ENCODE measurements around the gene MAD1L1.

GRCh38 chr7:2040201-2040892, 192.4 kb downstream of the MAD1L1 start:
- no peak for TF ChIP-seq TSHZ2 (CRISPR knock-in tag; IDR thresholded peaks at IDR 0.05)
- TF ChIP-seq CSDC2 (CRISPR knock-in tag; IDR thresholded peaks at IDR 0.05): no peak
- TF ChIP-seq ZNF565 (CRISPR knock-in tag; conservative IDR thresholded peaks at IDR 0.05; ENCODE audit: low read depth): no peak
- no peak for TF ChIP-seq ARNTL (CRISPR knock-in tag; IDR thresholded peaks at IDR 0.05; ENCODE audit: borderline replicate concordance, low read depth)
- no peak for TF ChIP-seq ZC3H10 (CRISPR knock-in tag; IDR thresholded peaks at IDR 0.05)
- TF ChIP-seq OSR1 (CRISPR knock-in tag; IDR thresholded peaks at IDR 0.05): no peak
- TF ChIP-seq ESRRG (CRISPR knock-in tag; IDR thresholded peaks at IDR 0.05): no peak

All from SK-N-SH treated with all-trans-retinoic acid at 6 μM for 48 hours (cell line).